Spleen (tissue), 11 donors: ENCODE results near the gene HIPK3. TPM values are rescaled to one million over a fixed set of nuclear protein-coding genes. Genes with fewer than 3 reads are reported as not detected.

Experiments
- DNase-seq: peaks from one replicate; pipeline ENCODE4 v3.0.0-alpha.2; 2020
- H3K27ac ChIP-seq, 8 donors: fragments of 200-600 bp; sonication (generic) in 7 of 8; 1 replicate in 4 of 8; 2 replicates in 4 of 8; pipeline versions ENCODE4 v1.5.0 to v1.8.0; 2016 to 2021; ENCODE audit warnings: inconsistent platforms in 4 of 8, mild to moderate bottlenecking in 4 of 8, moderate library complexity in 1 of 8
- H3K27me3 ChIP-seq, 7 donors: fragments of 200-600 bp; sonication (generic) in 6 of 7; replicated peaks in 1 of 7; 1 replicate in 4 of 7; 2 replicates in 3 of 7; pipeline versions ENCODE4 v1.5.0 to v1.8.0; 2016 to 2021; ENCODE audit warnings: inconsistent platforms in 3 of 7, mild to moderate bottlenecking in 1 of 7
- H3K36me3 ChIP-seq, 6 donors: fragments of 200-600 bp; sonication (generic) in 5 of 6; 1 replicate in 4 of 6; 2 replicates in 2 of 6; pipeline versions ENCODE4 v1.5.0 to v1.8.0; 2016 to 2021; ENCODE audit warnings: inconsistent platforms in 2 of 6
- H3K4me1 ChIP-seq, 6 donors: fragments of 200-600 bp; sonication (generic) in 5 of 6; 1 replicate in 3 of 6; 2 replicates in 3 of 6; pipeline versions ENCODE4 v1.5.0 to v1.8.0; 2016 to 2021; ENCODE audit warnings: inconsistent platforms in 3 of 6
- H3K4me3 ChIP-seq, 8 donors: fragments of 200-600 bp; sonication (generic) in 7 of 8; 1 replicate in 4 of 8; 2 replicates in 4 of 8; pipeline versions ENCODE4 v1.5.0 to v1.8.0; 2016 to 2021; ENCODE audit warnings: inconsistent platforms in 4 of 8, mild to moderate bottlenecking in 4 of 8, moderate library complexity in 2 of 8
- H3K9me3 ChIP-seq, 8 donors: fragments of 200-600 bp; sonication (generic) in 7 of 8; 1 replicate in 4 of 8; 2 replicates in 4 of 8; pipeline versions ENCODE4 v1.5.0 to v1.8.0; 2016 to 2021; ENCODE audit warnings: inconsistent platforms in 4 of 8
- CTCF ChIP-seq, 11 experiments: fragments of 200-600 bp in 7 of 11; fragments of 450-650 bp in 4 of 11; sonication (generic) in 4 of 11; IDR thresholded peaks in 8 of 11; conservative IDR thresholded peaks in 3 of 11; 1 replicate in 7 of 11; 2 replicates in 4 of 11; pipeline versions ENCODE4 v1.4.0 to v1.8.0; 2016 to 2021; ENCODE audit warnings: antibody characterized with exemption in 11 of 11, inconsistent platforms in 4 of 11, mild to moderate bottlenecking in 1 of 11
- POLR2A ChIP-seq, 3 donors: fragments of 450-650 bp; IDR thresholded peaks; one replicate each; pipeline ENCODE4 v1.5.1; 2017; ENCODE audit warnings: antibody characterized with exemption in 3 of 3, mild to moderate bottlenecking in 1 of 3
- POLR2AphosphoS5 ChIP-seq, 3 donors: sonication (generic); formaldehyde crosslinking; IDR thresholded peaks; one replicate each; pipeline ENCODE4 v1.5.1; 2017; ENCODE audit warnings: antibody characterized with exemption in 3 of 3
- WGBS, 5 donors: extraction: QIAGEN DNeasy Blood & Tissue Kit in 3 of 5; methylation state at CpG; one replicate each; pipeline versions ENCODE4 v1.1.5 to v1.1.7; 2013 to 2018; 5-methylcytosine and 5-hydroxymethylcytosine counted together
- intact Hi-C: fragments of 100-400 bp; cut with DNase I; formaldehyde crosslinking; loops from one replicate; pipeline ENCODE4 v1.15.0; 2023; ENCODE audit warnings: low total_unique reads
- polyA plus RNA-seq, 3 donors: library from polyadenylated mRNA; stranded (reverse); fragments of 200-250 nt; gene quantifications; one replicate each; pipeline ENCODE4 v1.2.1, GENCODE V29; 2013
- total RNA-seq, 7 donors: library from RNA; depleted of rRNA in 3 of 7; stranded (reverse); fragments of >200 nt in 3 of 7; fragmentation: NEBNext Ultra II Directional in 4 of 7; extraction: Animal tissue kit (Norgen Biotek cat#: 25700) in 4 of 7; gene quantifications; one replicate each; pipeline versions ENCODE4 v1.1.0 to v1.2.1, GENCODE V29; 2016 to 2021
- donor health status: healthy with polysubstance abuse.
- donor health status: DM: no; HTN: no; CAD: no; lungs with moderate emphysema.
- donor health status: DM: no; HTN: no; CAD: no.
- donor health status: Bipolar disorder and iron deficiency.
- donor health status: healthy.
- donor health status: DM: no; HTN: no; CAD: no.
- donor health status: DM: yes; HTN: yes; CAD: no.

The HIPK3 gene
- total and polyA plus RNA-seq, 10 donors: 11.5 to 192 (median 127) TPM

DNA sequence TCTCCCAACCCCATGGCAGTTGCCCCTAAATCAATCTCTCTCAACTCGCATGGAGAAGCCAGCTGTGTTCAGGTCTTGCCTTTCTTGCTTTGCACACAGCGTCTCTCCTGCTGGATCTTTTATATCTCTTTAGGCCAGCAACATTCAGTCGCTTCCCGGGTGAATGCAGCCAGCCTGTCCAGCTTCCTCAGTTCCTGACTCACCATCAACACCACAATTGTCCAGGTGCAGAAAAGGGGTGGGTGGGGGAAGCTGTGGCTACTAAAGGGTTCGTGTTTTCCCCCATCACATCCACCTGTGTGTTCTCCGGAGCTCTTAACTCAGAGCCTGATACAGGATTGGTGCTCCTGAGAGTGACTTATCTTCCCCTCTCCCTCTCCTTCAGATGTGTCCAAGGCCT lies 116.5 kb downstream of the HIPK3 start:
- Histone ChIP-seq H3K27ac (no peak overlapping the region), H3K27me3 (peaks cover 0 to 56% (median 44%) of the 10 kb centered on the region in 7 donors), H3K4me3 (no peak overlapping the region), H3K9me3 (no peaks in the 10 kb centered on the region), H3K36me3 (no peaks in the 10 kb centered on the region), H3K4me1 (peaks cover 0 to 21% (median 13%) of the 10 kb centered on the region in 6 donors)
- 74 to 83% (median 78%) methylated on average over 6 of the region's 6 CpGs for WGBS, 5 donors
- TF ChIP-seq POLR2AphosphoS5 (IDR thresholded peaks at IDR 0.05) (no peak), POLR2A (IDR thresholded peaks at IDR 0.05) (no peak), CTCF (IDR thresholded peaks at IDR 0.05 in 8 of 11, conservative IDR thresholded peaks at IDR 0.05 in 3 of 11) (no peak)
- no peak for DNase-seq
- intact Hi-C loops: no loop called here

DNA sequence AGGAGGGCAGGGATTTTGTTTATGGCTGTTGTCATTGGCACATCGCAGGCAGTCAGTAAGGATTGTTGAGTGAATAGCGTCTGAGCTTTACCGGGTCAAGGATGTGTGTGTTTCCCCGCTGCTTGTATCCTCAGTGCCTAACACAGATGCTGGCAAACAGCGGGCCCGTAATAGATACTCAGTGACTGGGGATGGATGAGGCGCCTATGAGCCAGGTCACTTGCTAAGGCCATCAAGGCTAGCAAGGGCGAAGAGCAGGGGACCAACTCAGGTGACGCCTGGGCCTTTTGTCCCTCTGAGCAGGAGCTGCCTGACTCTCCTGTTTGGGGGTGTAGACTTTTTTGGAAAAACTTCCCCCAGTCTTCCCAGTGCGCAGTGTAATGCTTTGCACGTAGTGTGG lies 118.1 kb downstream of the HIPK3 start:
- peaks cover 0 to 26% (median 15%) of the 10 kb centered on the region in 6 donors for H3K4me1 ChIP-seq
- DNase-seq: no peak
- no peak overlapping the region for H3K27ac ChIP-seq
- H3K27me3 ChIP-seq: peaks cover 0 to 62% (median 44%) of the 10 kb centered on the region in 7 donors
- H3K4me3 ChIP-seq: peak overlapping the region in 4 of 8 donors; percentile 31 to 70 (median 44)
- intact Hi-C loops: no loop called here
- TF ChIP-seq POLR2AphosphoS5 (IDR thresholded peaks at IDR 0.05): no peak
- H3K9me3 ChIP-seq: no peaks in the 10 kb centered on the region
- no peaks in the 10 kb centered on the region for H3K36me3 ChIP-seq
- WGBS, 5 donors: 69 to 82% (median 81%) methylated on average over 11 of the region's 11 CpGs

DNA sequence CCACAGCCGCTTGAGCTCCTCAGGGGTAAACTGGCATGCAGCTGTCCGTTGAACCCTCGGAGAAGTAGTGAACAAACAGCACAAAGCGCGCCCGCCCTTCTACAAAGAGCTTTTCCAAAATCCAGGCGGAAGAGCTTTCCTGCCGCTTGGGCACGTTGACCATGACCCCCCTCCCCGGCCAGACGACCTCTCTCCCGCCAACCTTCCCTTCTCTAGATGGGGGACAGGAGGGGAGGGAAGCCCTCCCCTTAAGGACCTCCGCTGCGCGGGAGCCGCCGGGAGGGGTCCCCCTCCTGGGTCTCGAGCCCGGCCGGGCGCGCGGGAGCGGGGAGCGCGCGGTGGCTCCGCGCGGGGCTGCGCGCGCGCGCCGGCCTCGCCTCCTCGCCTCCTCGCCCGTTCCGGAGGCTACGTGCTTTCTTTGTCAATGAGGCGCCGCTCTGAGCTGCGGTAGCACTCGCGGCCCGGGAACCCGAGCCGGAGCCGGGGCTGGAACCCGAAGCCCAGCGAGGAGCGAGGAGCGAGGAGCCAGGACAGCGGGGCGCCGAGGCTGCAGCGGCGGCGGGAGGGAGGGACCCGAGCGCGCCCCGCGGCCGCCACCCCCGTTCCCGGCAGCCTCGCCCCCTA lies 118.6 kb downstream of the HIPK3 start, which contains the start of gene KIAA1549L:
Gene KIAA1549L, plus strand, starts transcription at position 421 of the 624 bp plus-strand sequence.
- no peaks in the 10 kb centered on the region for H3K36me3 ChIP-seq
- H3K9me3 ChIP-seq: no peaks in the 10 kb centered on the region
- WGBS, 5 donors: 2 to 6% (median 2%) methylated on average over 6 to 70 of the region's 70 CpGs
- intact Hi-C loops: no loop called here
- no peak for DNase-seq
- H3K27me3 ChIP-seq: peaks cover 0 to 62% (median 44%) of the 10 kb centered on the region in 7 donors
- H3K4me1 ChIP-seq: peaks cover 0 to 29% (median 15%) of the 10 kb centered on the region in 6 donors
- peak within 1 kb of the TSS in 7 of 8 donors; percentile 28 to 70 (median 46) for H3K4me3 ChIP-seq
- H3K27ac ChIP-seq: no peak within 1 kb of the TSS
- no peak for TF ChIP-seq CTCF (IDR thresholded peaks at IDR 0.05 in 8 of 11, conservative IDR thresholded peaks at IDR 0.05 in 3 of 11)
- no peak for TF ChIP-seq POLR2A (IDR thresholded peaks at IDR 0.05)
- no peak for TF ChIP-seq POLR2AphosphoS5 (IDR thresholded peaks at IDR 0.05)

- Histone ChIP-seq H3K4me1 (peaks cover 0 to 29% (median 15%) of the 10 kb centered on the region in 6 donors), H3K27me3 (peaks cover 0 to 62% (median 44%) of the 10 kb centered on the region in 7 donors), H3K27ac (no peak overlapping the region), H3K4me3 (peak overlapping the region in 6 of 8 donors; percentile 24 to 70 (median 46)), H3K36me3 (no peaks in the 10 kb centered on the region), H3K9me3 (no peaks in the 10 kb centered on the region)
- intact Hi-C loops: no loop called here
- 5 to 23% (median 6%) methylated on average over 21 to 106 of the region's 106 CpGs for WGBS, 5 donors
- TF ChIP-seq POLR2AphosphoS5 (IDR thresholded peaks at IDR 0.05): no peak
- TF ChIP-seq POLR2A (IDR thresholded peaks at IDR 0.05): no peak
- TF ChIP-seq CTCF (IDR thresholded peaks at IDR 0.05 in 8 of 11, conservative IDR thresholded peaks at IDR 0.05 in 3 of 11): no peak
- no peak for DNase-seq
Measured at GRCh38 chr11:33376331-33377310, 119.4 kb downstream of the HIPK3 start.
